PFSK-1 (cell line): Measurements from ENCODE around the gene CPLANE2.

ENCODE experiments used
- POLR2AphosphoS5 ChIP-seq: IDR thresholded peaks from 2 replicates; pipeline ENCODE4 v1.6.1; 2012; ENCODE audit warnings: low read depth, mild to moderate bottlenecking, control low read depth, low read length, moderate library complexity
- REST ChIP-seq, 2 experiments: IDR thresholded peaks; 2 replicates each; pipeline versions ENCODE4 v1.6.1 to v1.8.0; 2011 to 2012; ENCODE audit warnings: low read depth in 2 of 2, low read length in 2 of 2, control low read depth in 1 of 2, inconsistent platforms in 1 of 2, mild to moderate bottlenecking in 1 of 2, moderate library complexity in 1 of 2; ENCODE audit not compliant: insufficient read depth in 1 of 2
- SIN3A ChIP-seq: IDR thresholded peaks from 2 replicates; pipeline ENCODE4 v1.6.1; 2012; ENCODE audit warnings: mild to moderate bottlenecking, low read length, moderate library complexity, borderline replicate concordance; ENCODE audit not compliant: insufficient read depth

GRCh38 chr1:16242556-16243214, 5.7 kb upstream of the CPLANE2 start:
- TF ChIP-seq POLR2AphosphoS5 (no peak), REST (IDR thresholded peaks at IDR 0.05; ENCODE audit: insufficient read depth in 1 of 2, low read depth in 2 of 2, low read length in 2 of 2) (no peak), SIN3A (no peak)
